T47D (cell line): Measurements from ENCODE around the gene TNXB.
"Not testable (repeated sequence)": the region's sequence is repeated elsewhere in the genome, so short reads cannot be mapped to it uniquely, and the experiment has no call there.

ENCODE experiments used
- DNase-seq, 2 experiments: peaks; one replicate each; pipeline versions ENCODE4 v3.0.0 to v3.0.0-alpha.2; 2011 to 2012; ENCODE audit warnings: low read depth in 1 of 2, low spot score in 1 of 2
- in situ Hi-C: cut with HindIII; loops from 2 replicates; pipeline ENCODE4 v1.10.0; 2016; ENCODE audit warnings: low sequenced_read_pairs, low pct_unique_long_range_greater_than_20kb

Gene TNXB

GRCh38 chr6:32002546-32003268, 106.4 kb downstream of the TNXB start:
- in situ Hi-C loops, DNase-seq: not testable (repeated sequence)

GRCh38 chr6:31996385-31996784, 112.8 kb downstream of the TNXB start:
- in situ Hi-C loops, DNase-seq: not testable (repeated sequence)

- in situ Hi-C loops, DNase-seq: not testable (repeated sequence)
These were observed 114.7 kb downstream of the TNXB start for GRCh38 chr6:31994421-31994820.
